HepG2 (cell line): ENCODE results near the gene P3H3. TPM values are rescaled to one million over a fixed set of nuclear protein-coding genes. Genes with fewer than 3 reads are reported as not detected.

Experiments
- CREB1 ChIP-seq, 2 experiments: fragments of 450-650 bp in 1 of 2; IDR thresholded peaks; 2 replicates each; pipeline ENCODE4 v1.6.1; 2016 to 2017; ENCODE audit warnings: control low read depth in 1 of 2, mild to moderate bottlenecking in 1 of 2, missing compliant biosample characterization in 1 of 2, missing genetic modification characterization in 1 of 2
- MEF2D ChIP-seq: sonication (generic); formaldehyde crosslinking; IDR thresholded peaks from 2 replicates; pipeline ENCODE4 v1.5.1; 2020; ENCODE audit warnings: mild to moderate bottlenecking, missing genetic modification reagents
- RNF2 ChIP-seq: fragments of 450-650 bp; conservative IDR thresholded peaks from 2 replicates; pipeline ENCODE4 v1.6.1; 2016; ENCODE audit warnings: low read depth
- SUZ12 ChIP-seq: fragments of 150-350 bp; IDR thresholded peaks from 2 replicates; pipeline ENCODE4 v1.6.1; 2014; ENCODE audit warnings: low read depth, low read length
- TEAD2 ChIP-seq: sonication (generic); formaldehyde crosslinking; IDR thresholded peaks from 2 replicates; pipeline ENCODE4 v1.9.0; 2021; ENCODE audit warnings: missing genetic modification reagents
- ZNF260 ChIP-seq: sonication (generic); formaldehyde crosslinking; IDR thresholded peaks from 2 replicates; pipeline ENCODE4 v1.4.0; 2020; ENCODE audit warnings: missing genetic modification reagents, low read depth, mild to moderate bottlenecking, borderline replicate concordance
- ZNF441 ChIP-seq: sonication (generic); formaldehyde crosslinking; IDR thresholded peaks from 2 replicates; pipeline ENCODE4 v1.7.0; 2021; ENCODE audit warnings: missing genetic modification reagents, borderline replicate concordance
- ZNF451 ChIP-seq: sonication (generic); formaldehyde crosslinking; IDR thresholded peaks from 2 replicates; pipeline ENCODE4 v1.5.0; 2020; ENCODE audit warnings: mild to moderate bottlenecking, missing genetic modification reagents
- ZNF558 ChIP-seq: sonication (generic); formaldehyde crosslinking; IDR thresholded peaks from 2 replicates; pipeline ENCODE4 v1.9.0; 2022; ENCODE audit warnings: mild to moderate bottlenecking, missing genetic modification reagents, borderline replicate concordance
- polyA plus RNA-seq, 8 experiments: library from polyadenylated mRNA; depleted of rRNA in 3 of 8; stranded (reverse) in 7 of 8; unstranded in 1 of 8; fragments of >200 nt; fragmentation: Illumina TruSeq in 4 of 8; extraction: Trizol in 4 of 8; gene quantifications; 2 replicates each; pipeline versions ENCODE4 v1.2.1 to v1.2.3, GENCODE V29; 2011 to 2016; ENCODE audit warnings: low read depth in 4 of 8, missing spikeins in 1 of 8, mixed read lengths in 1 of 8; ENCODE audit not compliant: insufficient read depth in 1 of 8
- total RNA-seq, 5 experiments: library from RNA; depleted of rRNA; stranded (reverse); fragments of >200 nt; fragmentation: Illumina TruSeq; extraction: Trizol; gene quantifications; 2 replicates each; pipeline ENCODE4 v1.2.3, GENCODE V29; 2016; ENCODE audit warnings: low read depth in 1 of 5
- TF ChIP-seq, protein P1 (sequence below): sonication (generic); formaldehyde crosslinking; IDR thresholded peaks from 2 replicates; pipeline ENCODE4 v1.4.0; 2020; ENCODE audit warnings: mild to moderate bottlenecking, missing genetic modification reagents
- TF ChIP-seq, protein P2 (sequence below): sonication (generic); formaldehyde crosslinking; IDR thresholded peaks from 2 replicates; pipeline ENCODE4 v1.4.0; 2020; ENCODE audit warnings: mild to moderate bottlenecking, missing genetic modification reagents
- TF ChIP-seq, protein P3 (sequence below): sonication (generic); formaldehyde crosslinking; conservative IDR thresholded peaks from 2 replicates; pipeline ENCODE4 v1.8.1; 2023; ENCODE audit warnings: missing genetic modification reagents
- TF ChIP-seq, protein P4 (sequence below): sonication (generic); formaldehyde crosslinking; IDR thresholded peaks from 2 replicates; pipeline ENCODE4 v1.5.1; 2020; ENCODE audit warnings: mild to moderate bottlenecking, missing genetic modification reagents, borderline replicate concordance
- TF ChIP-seq, protein P5 (sequence below): fragments of 450-650 bp; IDR thresholded peaks from 2 replicates; pipeline ENCODE4 v1.6.1; 2017

The P3H3 gene
- total and polyA plus RNA-seq, 2 of the 13 experiments (the other 11 are each of a cell fraction or from before 2014, with no cell fraction given) = 20.1 to 20.5 TPM

DNA sequence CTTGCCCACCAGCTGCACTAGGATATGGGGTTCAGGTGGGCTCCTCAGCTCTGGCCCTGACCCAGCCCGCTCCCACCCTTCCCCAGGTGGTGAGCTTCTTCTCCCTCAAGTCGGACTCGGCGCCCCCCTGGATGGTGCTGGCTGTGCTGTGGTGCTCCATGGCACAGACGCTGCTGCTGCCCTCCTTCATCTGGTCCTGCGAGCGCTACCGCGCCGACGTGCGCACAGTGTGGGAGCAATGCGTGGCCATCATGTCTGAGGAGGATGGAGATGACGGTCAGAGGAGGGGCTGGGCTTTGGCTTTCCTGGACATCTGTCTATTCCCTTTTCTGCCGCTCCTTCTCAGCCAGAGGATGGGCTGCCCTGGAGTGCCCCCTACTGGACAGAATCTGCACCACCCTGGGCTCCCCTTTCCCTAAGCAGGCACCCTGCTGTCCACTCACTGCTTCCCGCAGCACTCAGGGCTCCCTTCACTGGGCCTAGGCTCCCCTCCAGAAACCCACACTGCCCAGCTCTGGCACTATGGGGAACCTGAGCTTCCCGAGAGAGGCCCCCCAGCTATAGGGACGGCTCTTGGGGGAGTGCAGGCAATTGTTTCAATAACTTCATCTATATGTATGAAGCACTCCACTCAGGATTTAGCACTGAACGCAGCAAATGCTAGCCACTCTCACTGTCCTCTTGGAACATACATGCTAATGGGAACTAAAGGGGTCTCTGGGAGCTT is 2.6 kb upstream of the P3H3 start (continued):
- TF ChIP-seq, protein P1, sequence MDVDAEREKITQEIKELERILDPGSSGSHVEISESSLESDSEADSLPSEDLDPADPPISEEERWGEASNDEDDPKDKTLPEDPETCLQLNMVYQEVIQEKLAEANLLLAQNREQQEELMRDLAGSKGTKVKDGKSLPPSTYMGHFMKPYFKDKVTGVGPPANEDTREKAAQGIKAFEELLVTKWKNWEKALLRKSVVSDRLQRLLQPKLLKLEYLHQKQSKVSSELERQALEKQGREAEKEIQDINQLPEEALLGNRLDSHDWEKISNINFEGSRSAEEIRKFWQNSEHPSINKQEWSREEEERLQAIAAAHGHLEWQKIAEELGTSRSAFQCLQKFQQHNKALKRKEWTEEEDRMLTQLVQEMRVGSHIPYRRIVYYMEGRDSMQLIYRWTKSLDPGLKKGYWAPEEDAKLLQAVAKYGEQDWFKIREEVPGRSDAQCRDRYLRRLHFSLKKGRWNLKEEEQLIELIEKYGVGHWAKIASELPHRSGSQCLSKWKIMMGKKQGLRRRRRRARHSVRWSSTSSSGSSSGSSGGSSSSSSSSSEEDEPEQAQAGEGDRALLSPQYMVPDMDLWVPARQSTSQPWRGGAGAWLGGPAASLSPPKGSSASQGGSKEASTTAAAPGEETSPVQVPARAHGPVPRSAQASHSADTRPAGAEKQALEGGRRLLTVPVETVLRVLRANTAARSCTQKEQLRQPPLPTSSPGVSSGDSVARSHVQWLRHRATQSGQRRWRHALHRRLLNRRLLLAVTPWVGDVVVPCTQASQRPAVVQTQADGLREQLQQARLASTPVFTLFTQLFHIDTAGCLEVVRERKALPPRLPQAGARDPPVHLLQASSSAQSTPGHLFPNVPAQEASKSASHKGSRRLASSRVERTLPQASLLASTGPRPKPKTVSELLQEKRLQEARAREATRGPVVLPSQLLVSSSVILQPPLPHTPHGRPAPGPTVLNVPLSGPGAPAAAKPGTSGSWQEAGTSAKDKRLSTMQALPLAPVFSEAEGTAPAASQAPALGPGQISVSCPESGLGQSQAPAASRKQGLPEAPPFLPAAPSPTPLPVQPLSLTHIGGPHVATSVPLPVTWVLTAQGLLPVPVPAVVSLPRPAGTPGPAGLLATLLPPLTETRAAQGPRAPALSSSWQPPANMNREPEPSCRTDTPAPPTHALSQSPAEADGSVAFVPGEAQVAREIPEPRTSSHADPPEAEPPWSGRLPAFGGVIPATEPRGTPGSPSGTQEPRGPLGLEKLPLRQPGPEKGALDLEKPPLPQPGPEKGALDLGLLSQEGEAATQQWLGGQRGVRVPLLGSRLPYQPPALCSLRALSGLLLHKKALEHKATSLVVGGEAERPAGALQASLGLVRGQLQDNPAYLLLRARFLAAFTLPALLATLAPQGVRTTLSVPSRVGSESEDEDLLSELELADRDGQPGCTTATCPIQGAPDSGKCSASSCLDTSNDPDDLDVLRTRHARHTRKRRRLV (CRISPR knock-in tag) = no peak
- TF ChIP-seq, protein P2, sequence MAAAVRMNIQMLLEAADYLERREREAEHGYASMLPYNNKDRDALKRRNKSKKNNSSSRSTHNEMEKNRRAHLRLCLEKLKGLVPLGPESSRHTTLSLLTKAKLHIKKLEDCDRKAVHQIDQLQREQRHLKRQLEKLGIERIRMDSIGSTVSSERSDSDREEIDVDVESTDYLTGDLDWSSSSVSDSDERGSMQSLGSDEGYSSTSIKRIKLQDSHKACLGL (CRISPR knock-in tag) = no peak
- no peak for TF ChIP-seq CREB1 (IDR thresholded peaks at IDR 0.05)
- TF ChIP-seq CREB1 (CRISPR knock-in tag; IDR thresholded peaks at IDR 0.05) = no peak; the same call in 1 of the 2 replicates
- TF ChIP-seq SUZ12 = no peak
- TF ChIP-seq ZNF441 (CRISPR knock-in tag) = no peak
- no peak for TF ChIP-seq ZNF260 (CRISPR knock-in tag)
- TF ChIP-seq, protein P3, sequence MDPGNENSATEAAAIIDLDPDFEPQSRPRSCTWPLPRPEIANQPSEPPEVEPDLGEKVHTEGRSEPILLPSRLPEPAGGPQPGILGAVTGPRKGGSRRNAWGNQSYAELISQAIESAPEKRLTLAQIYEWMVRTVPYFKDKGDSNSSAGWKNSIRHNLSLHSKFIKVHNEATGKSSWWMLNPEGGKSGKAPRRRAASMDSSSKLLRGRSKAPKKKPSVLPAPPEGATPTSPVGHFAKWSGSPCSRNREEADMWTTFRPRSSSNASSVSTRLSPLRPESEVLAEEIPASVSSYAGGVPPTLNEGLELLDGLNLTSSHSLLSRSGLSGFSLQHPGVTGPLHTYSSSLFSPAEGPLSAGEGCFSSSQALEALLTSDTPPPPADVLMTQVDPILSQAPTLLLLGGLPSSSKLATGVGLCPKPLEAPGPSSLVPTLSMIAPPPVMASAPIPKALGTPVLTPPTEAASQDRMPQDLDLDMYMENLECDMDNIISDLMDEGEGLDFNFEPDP (CRISPR knock-in tag) = no peak
- TF ChIP-seq, protein P4, sequence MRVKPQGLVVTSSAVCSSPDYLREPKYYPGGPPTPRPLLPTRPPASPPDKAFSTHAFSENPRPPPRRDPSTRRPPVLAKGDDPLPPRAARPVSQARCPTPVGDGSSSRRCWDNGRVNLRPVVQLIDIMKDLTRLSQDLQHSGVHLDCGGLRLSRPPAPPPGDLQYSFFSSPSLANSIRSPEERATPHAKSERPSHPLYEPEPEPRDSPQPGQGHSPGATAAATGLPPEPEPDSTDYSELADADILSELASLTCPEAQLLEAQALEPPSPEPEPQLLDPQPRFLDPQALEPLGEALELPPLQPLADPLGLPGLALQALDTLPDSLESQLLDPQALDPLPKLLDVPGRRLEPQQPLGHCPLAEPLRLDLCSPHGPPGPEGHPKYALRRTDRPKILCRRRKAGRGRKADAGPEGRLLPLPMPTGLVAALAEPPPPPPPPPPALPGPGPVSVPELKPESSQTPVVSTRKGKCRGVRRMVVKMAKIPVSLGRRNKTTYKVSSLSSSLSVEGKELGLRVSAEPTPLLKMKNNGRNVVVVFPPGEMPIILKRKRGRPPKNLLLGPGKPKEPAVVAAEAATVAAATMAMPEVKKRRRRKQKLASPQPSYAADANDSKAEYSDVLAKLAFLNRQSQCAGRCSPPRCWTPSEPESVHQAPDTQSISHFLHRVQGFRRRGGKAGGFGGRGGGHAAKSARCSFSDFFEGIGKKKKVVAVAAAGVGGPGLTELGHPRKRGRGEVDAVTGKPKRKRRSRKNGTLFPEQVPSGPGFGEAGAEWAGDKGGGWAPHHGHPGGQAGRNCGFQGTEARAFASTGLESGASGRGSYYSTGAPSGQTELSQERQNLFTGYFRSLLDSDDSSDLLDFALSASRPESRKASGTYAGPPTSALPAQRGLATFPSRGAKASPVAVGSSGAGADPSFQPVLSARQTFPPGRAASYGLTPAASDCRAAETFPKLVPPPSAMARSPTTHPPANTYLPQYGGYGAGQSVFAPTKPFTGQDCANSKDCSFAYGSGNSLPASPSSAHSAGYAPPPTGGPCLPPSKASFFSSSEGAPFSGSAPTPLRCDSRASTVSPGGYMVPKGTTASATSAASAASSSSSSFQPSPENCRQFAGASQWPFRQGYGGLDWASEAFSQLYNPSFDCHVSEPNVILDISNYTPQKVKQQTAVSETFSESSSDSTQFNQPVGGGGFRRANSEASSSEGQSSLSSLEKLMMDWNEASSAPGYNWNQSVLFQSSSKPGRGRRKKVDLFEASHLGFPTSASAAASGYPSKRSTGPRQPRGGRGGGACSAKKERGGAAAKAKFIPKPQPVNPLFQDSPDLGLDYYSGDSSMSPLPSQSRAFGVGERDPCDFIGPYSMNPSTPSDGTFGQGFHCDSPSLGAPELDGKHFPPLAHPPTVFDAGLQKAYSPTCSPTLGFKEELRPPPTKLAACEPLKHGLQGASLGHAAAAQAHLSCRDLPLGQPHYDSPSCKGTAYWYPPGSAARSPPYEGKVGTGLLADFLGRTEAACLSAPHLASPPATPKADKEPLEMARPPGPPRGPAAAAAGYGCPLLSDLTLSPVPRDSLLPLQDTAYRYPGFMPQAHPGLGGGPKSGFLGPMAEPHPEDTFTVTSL = no peak
- no peak for TF ChIP-seq RNF2
- TF ChIP-seq TEAD2 (CRISPR knock-in tag) = no peak
- TF ChIP-seq ZNF451 (CRISPR knock-in tag) = no peak
- TF ChIP-seq, protein P5, sequence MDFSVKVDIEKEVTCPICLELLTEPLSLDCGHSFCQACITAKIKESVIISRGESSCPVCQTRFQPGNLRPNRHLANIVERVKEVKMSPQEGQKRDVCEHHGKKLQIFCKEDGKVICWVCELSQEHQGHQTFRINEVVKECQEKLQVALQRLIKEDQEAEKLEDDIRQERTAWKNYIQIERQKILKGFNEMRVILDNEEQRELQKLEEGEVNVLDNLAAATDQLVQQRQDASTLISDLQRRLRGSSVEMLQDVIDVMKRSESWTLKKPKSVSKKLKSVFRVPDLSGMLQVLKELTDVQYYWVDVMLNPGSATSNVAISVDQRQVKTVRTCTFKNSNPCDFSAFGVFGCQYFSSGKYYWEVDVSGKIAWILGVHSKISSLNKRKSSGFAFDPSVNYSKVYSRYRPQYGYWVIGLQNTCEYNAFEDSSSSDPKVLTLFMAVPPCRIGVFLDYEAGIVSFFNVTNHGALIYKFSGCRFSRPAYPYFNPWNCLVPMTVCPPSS = no peak
- TF ChIP-seq ZNF558 (CRISPR knock-in tag) = 0 out of 2 replicates have a peak, but pooled peaks have one; percentile 41
- 0 out of 2 replicates have a peak, but pooled peaks have one; percentile 38 for TF ChIP-seq MEF2D (CRISPR knock-in tag)
